Epithelial cell of alveolus of lung (primary cell): ENCODE measurements around the gene CCDC174. TPM values are rescaled to one million over a fixed set of nuclear protein-coding genes. Genes with fewer than 3 reads are reported as not detected.

ENCODE experiments used
- total RNA-seq: library from RNA; depleted of rRNA; stranded (reverse); fragments of >200 nt; gene quantifications from 2 replicates; pipeline ENCODE4 v1.2.1, GENCODE V29; 2015

CCDC174 gene
- total RNA-seq, result 7.9 and 11.8 TPM in 2 replicates

GRCh38 chr3:14651440-14652251, at the start of gene CCDC174:
TSS of gene CCDC174 (plus strand) at chr3:14651762. CDS start at chr3:14651837, 75 bp downstream.

GRCh38 chr3:14674841-14675240, 23.3 kb downstream of the CCDC174 start, which contains the start of gene C3orf20:
TSS of gene C3orf20 (plus strand) at chr3:14675141. CDS start at chr3:14682714, 7,573 bp downstream.

Other genes starting within 250 kb of the CCDC174 start
- 11.0 and 33.5 TPM in 2 replicates for gene SLC6A6, start 249.2 kb upstream of the CCDC174 start, total RNA-seq
- under 0.01 TPM in 1 of 2 replicates, not detected in the other for gene GRIP2, start 111.4 kb upstream of the CCDC174 start, total RNA-seq
- under 0.01 TPM in 1 of 2 replicates, not detected in the other for gene C3orf20, start 23.4 kb downstream of the CCDC174 start, total RNA-seq
- 0.24 and 1.7 TPM in 2 replicates for gene FGD5, start 167.2 kb downstream of the CCDC174 start, total RNA-seq